Lung (tissue), 12 donors: ENCODE data around the gene FRMD4A. TPM values are rescaled to one million over a fixed set of nuclear protein-coding genes. Genes with fewer than 3 reads are reported as not detected.
A peak's percentile ranks its signal among the peaks of the same experiment; 100 is the strongest.

Experiments
- ATAC-seq: fragments of 200-7000 bp; cut with Tn5 transposase; one replicate; pipeline ENCODE4 v1.9.1; 2020; ENCODE audit warnings: moderate number of reproducible peaks; ENCODE audit not compliant: insufficient read depth, low FRiP score
- DNase-seq, 3 donors: peaks; one replicate each; pipeline ENCODE4 v3.0.0-alpha.2; 2013 to 2017
- H3K27ac ChIP-seq, 2 donors: one replicate each; pipeline ENCODE4 v1.5.1; 2013; ENCODE audit warnings: mild to moderate bottlenecking in 2 of 2, moderate library complexity in 2 of 2, control low read depth in 1 of 2, inconsistent platforms in 1 of 2, low read depth in 1 of 2, low read length in 1 of 2
- H3K27me3 ChIP-seq, 3 donors: one replicate each; pipeline ENCODE4 v1.5.1; 2013; ENCODE audit warnings: low read length in 2 of 3; ENCODE audit not compliant: control insufficient read depth in 3 of 3, insufficient read depth in 3 of 3
- H3K36me3 ChIP-seq, 4 donors: one replicate each; pipeline ENCODE4 v1.5.1; 2013; ENCODE audit warnings: low read length in 4 of 4, mild to moderate bottlenecking in 1 of 4, moderate library complexity in 1 of 4; ENCODE audit not compliant: control insufficient read depth in 4 of 4, insufficient read depth in 4 of 4
- H3K4me1 ChIP-seq, 5 donors: one replicate each; pipeline ENCODE4 v1.5.1; 2013; ENCODE audit warnings: low read length in 5 of 5, mild to moderate bottlenecking in 2 of 5, moderate library complexity in 1 of 5; ENCODE audit not compliant: control insufficient read depth in 5 of 5, insufficient read depth in 5 of 5
- H3K4me3 ChIP-seq: one replicate; pipeline ENCODE4 v1.5.1; 2013; ENCODE audit warnings: mild to moderate bottlenecking, control low read depth, moderate library complexity
- H3K9ac ChIP-seq, 2 donors: one replicate each; pipeline ENCODE4 v1.5.1; 2013; ENCODE audit warnings: low read length in 2 of 2, control low read depth in 1 of 2; ENCODE audit not compliant: insufficient read depth in 1 of 2
- H3K9me3 ChIP-seq, 4 donors: one replicate each; pipeline ENCODE4 v1.5.1; 2013; ENCODE audit warnings: low read length in 3 of 4, mild to moderate bottlenecking in 1 of 4, moderate library complexity in 1 of 4; ENCODE audit not compliant: control insufficient read depth in 4 of 4, insufficient read depth in 3 of 4
- WGBS, 2 donors: extraction: QIAGEN DNeasy Blood & Tissue Kit; methylation state at CpG; one replicate each; pipeline ENCODE4 v1.1.7; 2013; 5-methylcytosine and 5-hydroxymethylcytosine counted together
- polyA plus RNA-seq, 2 donors: library from polyadenylated mRNA; stranded (reverse); fragments of 200-250 nt; gene quantifications; one replicate each; pipeline ENCODE4 v1.2.1, GENCODE V29; 2013
- total RNA-seq, 2 donors: library from RNA; depleted of rRNA in 1 of 2; stranded (reverse); fragments of >200 nt in 1 of 2; gene quantifications; one replicate each; pipeline ENCODE4 v1.2.1, GENCODE V29; 2014 to 2021
- TF ChIP-seq, protein P1 (sequence below): IDR thresholded peaks from 2 replicates; pipeline ENCODE4 v1.5.1; 2012; ENCODE audit warnings: mild to moderate bottlenecking; ENCODE audit errors: control extremely low read depth, extremely low read depth
- donor health status: control.
- donor health status: control.
- donor health status: Bipolar disorder and iron deficiency.
- donor health status: healthy.
- donor health status: DM: yes; HTN: yes; CAD: no.

Gene FRMD4A
- total and polyA plus RNA-seq, 4 donors = 12.0 to 64.5 (median 29.3) TPM

DNA sequence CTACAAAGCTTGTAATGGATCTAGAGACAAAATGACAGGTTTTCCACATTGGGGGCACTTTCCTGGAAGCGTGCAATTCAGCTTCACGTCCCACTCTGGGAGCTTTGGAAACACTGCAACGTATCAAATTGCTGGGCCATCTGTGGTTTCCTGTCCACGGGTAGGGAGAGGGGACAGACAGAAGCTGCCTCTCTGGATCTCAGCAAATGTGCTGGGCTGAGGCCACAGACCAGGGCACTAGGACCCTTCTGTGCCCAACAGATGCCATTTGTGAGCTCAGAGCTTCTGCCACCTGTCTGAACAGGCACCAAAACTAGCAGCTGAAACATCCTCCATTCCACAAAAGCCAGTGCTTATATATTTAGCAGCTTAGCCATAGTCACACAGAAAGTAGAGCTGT is 40.9 kb upstream of the FRMD4A start:
- H3K27ac ChIP-seq = no peak overlapping the region
- no peaks in the 10 kb centered on the region for H3K36me3 ChIP-seq
- H3K9ac ChIP-seq = no peak overlapping the region
- TF ChIP-seq, protein P1, sequence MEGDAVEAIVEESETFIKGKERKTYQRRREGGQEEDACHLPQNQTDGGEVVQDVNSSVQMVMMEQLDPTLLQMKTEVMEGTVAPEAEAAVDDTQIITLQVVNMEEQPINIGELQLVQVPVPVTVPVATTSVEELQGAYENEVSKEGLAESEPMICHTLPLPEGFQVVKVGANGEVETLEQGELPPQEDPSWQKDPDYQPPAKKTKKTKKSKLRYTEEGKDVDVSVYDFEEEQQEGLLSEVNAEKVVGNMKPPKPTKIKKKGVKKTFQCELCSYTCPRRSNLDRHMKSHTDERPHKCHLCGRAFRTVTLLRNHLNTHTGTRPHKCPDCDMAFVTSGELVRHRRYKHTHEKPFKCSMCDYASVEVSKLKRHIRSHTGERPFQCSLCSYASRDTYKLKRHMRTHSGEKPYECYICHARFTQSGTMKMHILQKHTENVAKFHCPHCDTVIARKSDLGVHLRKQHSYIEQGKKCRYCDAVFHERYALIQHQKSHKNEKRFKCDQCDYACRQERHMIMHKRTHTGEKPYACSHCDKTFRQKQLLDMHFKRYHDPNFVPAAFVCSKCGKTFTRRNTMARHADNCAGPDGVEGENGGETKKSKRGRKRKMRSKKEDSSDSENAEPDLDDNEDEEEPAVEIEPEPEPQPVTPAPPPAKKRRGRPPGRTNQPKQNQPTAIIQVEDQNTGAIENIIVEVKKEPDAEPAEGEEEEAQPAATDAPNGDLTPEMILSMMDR = no peak
- DNase-seq (peak in 1 of 3 donors; percentile 37), ATAC-seq (no peak)
- no peaks in the 10 kb centered on the region for H3K27me3 ChIP-seq
- 59 to 64% methylated on average over 4 of the region's 4 CpGs for WGBS, 2 donors
- H3K4me1 ChIP-seq = no peaks in the 10 kb centered on the region
- H3K4me3 ChIP-seq = no peak overlapping the region
- no peaks in the 10 kb centered on the region for H3K9me3 ChIP-seq

DNA sequence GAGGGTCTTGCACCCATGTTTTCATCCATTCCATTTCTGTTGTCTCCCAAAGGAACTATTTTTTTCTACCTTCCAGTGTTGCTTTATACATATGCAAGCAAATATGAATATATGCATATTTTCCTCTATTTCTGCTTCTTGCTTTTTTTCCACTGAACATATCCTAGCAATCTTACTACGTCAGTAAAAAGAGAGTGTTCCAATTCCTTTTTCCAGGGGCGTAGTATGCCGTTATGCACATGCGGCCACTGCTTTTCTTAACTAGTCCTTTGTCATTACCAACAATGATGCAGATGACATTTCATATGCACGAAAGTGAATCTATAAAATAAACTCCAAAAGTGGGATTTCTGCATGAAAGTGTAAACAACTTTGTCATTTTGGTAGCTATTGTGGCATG is 40.2 kb upstream of the FRMD4A start:
- 87 to 95% methylated on average over 5 of the region's 5 CpGs for WGBS, 2 donors
- TF ChIP-seq, protein P1 = no peak

GRCh38 chr10:14369906-14370305 is 39.2 kb upstream of the FRMD4A start:
- Histone ChIP-seq H3K36me3 (no peaks in the 10 kb centered on the region), H3K27me3 (no peaks in the 10 kb centered on the region), H3K9me3 (no peaks in the 10 kb centered on the region), H3K4me3 (no peak overlapping the region), H3K4me1 (no peaks in the 10 kb centered on the region), H3K27ac (no peak overlapping the region), H3K9ac (no peak overlapping the region)
- ATAC-seq (no peak), DNase-seq (no peak)
- TF ChIP-seq, protein P1 = no peak

More for the DNA sequence above, 40.2 kb upstream of the FRMD4A start:
- Histone ChIP-seq H3K27ac (no peak overlapping the region), H3K9ac (no peak overlapping the region), H3K4me3 (no peak overlapping the region), H3K9me3 (no peaks in the 10 kb centered on the region), H3K27me3 (no peaks in the 10 kb centered on the region), H3K4me1 (no peaks in the 10 kb centered on the region), H3K36me3 (no peaks in the 10 kb centered on the region)
- ATAC-seq = no peak
- DNase-seq = no peak

DNA sequence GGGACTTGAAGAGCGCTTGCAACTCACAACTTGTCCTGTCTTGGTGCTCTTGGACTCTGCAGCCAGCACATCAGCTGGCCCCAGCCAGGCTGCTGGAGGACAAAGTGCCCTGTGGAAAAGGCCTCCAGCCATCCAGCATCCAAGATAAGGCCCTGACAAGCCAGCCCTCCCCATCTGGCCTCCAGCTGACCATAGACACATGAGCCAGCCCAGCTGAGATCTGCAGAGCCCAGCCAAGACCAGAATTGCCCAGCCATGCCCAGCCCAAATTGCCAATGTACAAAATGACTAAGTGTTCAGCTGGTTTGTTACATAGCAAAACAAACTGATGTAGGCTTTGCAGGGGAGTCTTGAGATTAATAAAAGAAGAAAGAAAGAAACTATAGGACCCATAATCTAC is 36.0 kb upstream of the FRMD4A start:
- Histone ChIP-seq H3K9ac (no peak overlapping the region), H3K27me3 (peaks cover 0 to 3% (median 0%) of the 10 kb centered on the region in 3 donors), H3K9me3 (peaks cover 0 to 4% (median 0%) of the 10 kb centered on the region in 4 donors), H3K4me3 (no peak overlapping the region), H3K27ac (no peak overlapping the region), H3K36me3 (no peaks in the 10 kb centered on the region), H3K4me1 (no peaks in the 10 kb centered on the region)
- ATAC-seq (no peak), DNase-seq (no peak)
- WGBS, 2 donors = 100% methylated on average over 1 of the region's 1 CpG
- TF ChIP-seq, protein P1 = no peak
